Measurements from ENCODE around the gene COL8A2.

COL8A2 gene

GRCh38 chr1:36055706-36056105 lies 69.3 kb downstream of the COL8A2 start:
- Histone ChIP-seq H3K36me3 (ENCODE audit: control insufficient read depth, low read depth, low read length) (peaks cover 5% of the 10 kb centered on the region), H3K9me3 (ENCODE audit: control insufficient read depth, low read depth, low read length) (no peaks in the 10 kb centered on the region), H3K27me3 (ENCODE audit: control insufficient read depth, insufficient read depth, low read length) (no peaks in the 10 kb centered on the region), H3K4me3 (ENCODE audit: low read length) (no peak overlapping the region), H3K4me1 (ENCODE audit: control insufficient read depth, low read depth, low read length) (no peaks in the 10 kb centered on the region), H3K27ac (ENCODE audit: low read length) (no peak overlapping the region), H3K9ac (ENCODE audit: low read length) (no peak overlapping the region)

GRCh38 chr1:36053978-36054377 lies 71.0 kb downstream of the COL8A2 start:
- Histone ChIP-seq H3K9ac (ENCODE audit: low read length) (no peak overlapping the region), H3K36me3 (ENCODE audit: control insufficient read depth, low read depth, low read length) (peaks cover 5% of the 10 kb centered on the region), H3K27me3 (ENCODE audit: control insufficient read depth, insufficient read depth, low read length) (no peaks in the 10 kb centered on the region), H3K9me3 (ENCODE audit: control insufficient read depth, low read depth, low read length) (no peaks in the 10 kb centered on the region), H3K4me3 (ENCODE audit: low read length) (no peak overlapping the region), H3K4me1 (ENCODE audit: control insufficient read depth, low read depth, low read length) (no peaks in the 10 kb centered on the region), H3K27ac (ENCODE audit: low read length) (no peak overlapping the region)

- Histone ChIP-seq H3K9me3 (ENCODE audit: control insufficient read depth, low read depth, low read length) (no peaks in the 10 kb centered on the region), H3K4me1 (ENCODE audit: control insufficient read depth, low read depth, low read length) (no peaks in the 10 kb centered on the region), H3K36me3 (ENCODE audit: control insufficient read depth, low read depth, low read length) (peaks cover 5% of the 10 kb centered on the region), H3K9ac (ENCODE audit: low read length) (no peak overlapping the region), H3K27ac (ENCODE audit: low read length) (no peak overlapping the region), H3K4me3 (ENCODE audit: low read length) (no peak overlapping the region), H3K27me3 (ENCODE audit: control insufficient read depth, insufficient read depth, low read length) (no peaks in the 10 kb centered on the region)
Measured at GRCh38 chr1:36051821-36052220, 73.2 kb downstream of the COL8A2 start.

Measured in iPS-18a (cell line).